Spleen (tissue), 13 donors: Measurements from ENCODE around the gene SERPINA6. TPM values are rescaled to one million over a fixed set of nuclear protein-coding genes. Genes with fewer than 3 reads are reported as not detected.
"Not testable (repeated sequence)": the region's sequence is repeated elsewhere in the genome, so short reads cannot be mapped to it uniquely, and the experiment has no call there.

Experiments used
- DNase-seq: peaks from one replicate; pipeline ENCODE4 v3.0.0-alpha.2; 2020
- H3K27ac ChIP-seq, 8 donors: fragments of 200-600 bp; sonication (generic) in 7 of 8; 1 replicate in 4 of 8; 2 replicates in 4 of 8; pipeline versions ENCODE4 v1.5.0 to v1.8.0; 2016 to 2021; ENCODE audit warnings: inconsistent platforms in 4 of 8, mild to moderate bottlenecking in 4 of 8, moderate library complexity in 1 of 8
- H3K27me3 ChIP-seq, 7 donors: fragments of 200-600 bp; sonication (generic) in 6 of 7; replicated peaks in 1 of 7; 1 replicate in 4 of 7; 2 replicates in 3 of 7; pipeline versions ENCODE4 v1.5.0 to v1.8.0; 2016 to 2021; ENCODE audit warnings: inconsistent platforms in 3 of 7, mild to moderate bottlenecking in 1 of 7
- H3K36me3 ChIP-seq, 6 donors: fragments of 200-600 bp; sonication (generic) in 5 of 6; 1 replicate in 4 of 6; 2 replicates in 2 of 6; pipeline versions ENCODE4 v1.5.0 to v1.8.0; 2016 to 2021; ENCODE audit warnings: inconsistent platforms in 2 of 6
- H3K4me1 ChIP-seq, 6 donors: fragments of 200-600 bp; sonication (generic) in 5 of 6; 1 replicate in 3 of 6; 2 replicates in 3 of 6; pipeline versions ENCODE4 v1.5.0 to v1.8.0; 2016 to 2021; ENCODE audit warnings: inconsistent platforms in 3 of 6
- H3K4me3 ChIP-seq, 8 donors: fragments of 200-600 bp; sonication (generic) in 7 of 8; 1 replicate in 4 of 8; 2 replicates in 4 of 8; pipeline versions ENCODE4 v1.5.0 to v1.8.0; 2016 to 2021; ENCODE audit warnings: inconsistent platforms in 4 of 8, mild to moderate bottlenecking in 4 of 8, moderate library complexity in 2 of 8
- H3K9me3 ChIP-seq, 8 donors: fragments of 200-600 bp; sonication (generic) in 7 of 8; 1 replicate in 4 of 8; 2 replicates in 4 of 8; pipeline versions ENCODE4 v1.5.0 to v1.8.0; 2016 to 2021; ENCODE audit warnings: inconsistent platforms in 4 of 8
- CTCF ChIP-seq, 11 experiments: fragments of 200-600 bp in 7 of 11; fragments of 450-650 bp in 4 of 11; sonication (generic) in 4 of 11; IDR thresholded peaks in 8 of 11; conservative IDR thresholded peaks in 3 of 11; 1 replicate in 7 of 11; 2 replicates in 4 of 11; pipeline versions ENCODE4 v1.4.0 to v1.8.0; 2016 to 2021; ENCODE audit warnings: antibody characterized with exemption in 11 of 11, inconsistent platforms in 4 of 11, mild to moderate bottlenecking in 1 of 11
- POLR2A ChIP-seq, 3 donors: fragments of 450-650 bp; IDR thresholded peaks; one replicate each; pipeline ENCODE4 v1.5.1; 2017; ENCODE audit warnings: antibody characterized with exemption in 3 of 3, mild to moderate bottlenecking in 1 of 3
- POLR2AphosphoS5 ChIP-seq, 3 donors: sonication (generic); formaldehyde crosslinking; IDR thresholded peaks; one replicate each; pipeline ENCODE4 v1.5.1; 2017; ENCODE audit warnings: antibody characterized with exemption in 3 of 3
- whole genome bisulfite sequencing, 5 donors: extraction: QIAGEN DNeasy Blood & Tissue Kit in 3 of 5; methylation state at CpG; one replicate each; pipeline versions ENCODE4 v1.1.5 to v1.1.7; 2013 to 2018; 5-methylcytosine and 5-hydroxymethylcytosine counted together
- intact Hi-C: fragments of 100-400 bp; cut with DNase I; formaldehyde crosslinking; loops from one replicate; pipeline ENCODE4 v1.15.0; 2023; ENCODE audit warnings: low total_unique reads
- long read RNA-seq, 2 donors: transcript quantifications; one replicate each; lab custom pipeline, GENCODE V29; 2026
- polyA plus RNA-seq, 3 donors: library from polyadenylated mRNA; stranded (reverse); fragments of 200-250 nt; gene quantifications; one replicate each; pipeline ENCODE4 v1.2.1, GENCODE V29; 2013
- total RNA-seq, 7 donors: library from RNA; depleted of rRNA in 3 of 7; stranded (reverse); fragments of >200 nt in 3 of 7; fragmentation: NEBNext Ultra II Directional in 4 of 7; extraction: Animal tissue kit (Norgen Biotek cat#: 25700) in 4 of 7; gene quantifications; one replicate each; pipeline versions ENCODE4 v1.1.0 to v1.2.1, GENCODE V29; 2016 to 2021
- donor health status: healthy with polysubstance abuse.
- donor health status: DM: no; HTN: no; CAD: no; lungs with moderate emphysema.
- donor health status: DM: no; HTN: no; CAD: no.
- donor health status: Bipolar disorder and iron deficiency.
- donor health status: healthy.
- donor health status: DM: no; HTN: no; CAD: no.
- donor health status: DM: yes; HTN: yes; CAD: no.

Gene SERPINA6
- not detected for total RNA-seq
- not detected for polyA plus RNA-seq
- long read RNA-seq, donor 1 = 0 reads
- long read RNA-seq, donor 2 = 0 reads

GRCh38 chr14:94322648-94323570 is at the start of gene SERPINA6:
SERPINA6 (minus strand) TSS chr14:94323336; CDS start chr14:94314648, 8,688 bp downstream.
- Histone ChIP-seq H3K4me1 (no peaks in the 10 kb centered on the region), H3K4me3 (no peak within 1 kb of the TSS), H3K27ac (no peak within 1 kb of the TSS), H3K9me3 (peaks cover 0 to 6% (median 0%) of the 10 kb centered on the region in 8 donors), H3K36me3 (no peaks in the 10 kb centered on the region), H3K27me3 (peaks cover 0 to 16% (median 0%) of the 10 kb centered on the region in 7 donors)
- intact Hi-C loops = no loop called here
- TF ChIP-seq CTCF (IDR thresholded peaks at IDR 0.05 in 8 of 11, conservative IDR thresholded peaks at IDR 0.05 in 3 of 11) = no peak
- TF ChIP-seq POLR2AphosphoS5 (IDR thresholded peaks at IDR 0.05) = no peak
- TF ChIP-seq POLR2A (IDR thresholded peaks at IDR 0.05) = no peak
- 77 to 85% (median 79%) methylated on average over 14 to 15 of the region's 15 CpGs for WGBS, 5 donors
- DNase-seq = no peak

- Histone ChIP-seq H3K27me3 (no peaks in the 10 kb centered on the region), H3K36me3 (peaks cover 0 to 1% (median 0%) of the 10 kb centered on the region in 6 donors), H3K4me1 (no peaks in the 10 kb centered on the region), H3K4me3 (no peak overlapping the region), H3K27ac (no peak overlapping the region), H3K9me3 (no peaks in the 10 kb centered on the region)
- 75 to 80% (median 78%) methylated on average over 13 of the region's 13 CpGs for WGBS, 5 donors
- TF ChIP-seq CTCF (IDR thresholded peaks at IDR 0.05 in 8 of 11, conservative IDR thresholded peaks at IDR 0.05 in 3 of 11) (no peak), POLR2AphosphoS5 (IDR thresholded peaks at IDR 0.05) (no peak), POLR2A (IDR thresholded peaks at IDR 0.05) (no peak)
- no peak for DNase-seq
- intact Hi-C loops = no loop called here
Observed at GRCh38 chr14:94372021-94372605, 49.0 kb upstream of the SERPINA6 start.

GRCh38 chr14:94370524-94370910 is 47.4 kb upstream of the SERPINA6 start:
- DNase-seq = no peak
- H3K4me3 ChIP-seq = no peak overlapping the region
- 78 to 95% (median 88%) methylated on average over 3 to 5 of the region's 6 CpGs for WGBS, 5 donors
- no peaks in the 10 kb centered on the region for H3K4me1 ChIP-seq
- H3K36me3 ChIP-seq = no peaks in the 10 kb centered on the region
- TF ChIP-seq CTCF (IDR thresholded peaks at IDR 0.05 in 8 of 11, conservative IDR thresholded peaks at IDR 0.05 in 3 of 11) (no peak), POLR2AphosphoS5 (IDR thresholded peaks at IDR 0.05) (no peak), POLR2A (IDR thresholded peaks at IDR 0.05) (no peak)
- intact Hi-C loops = no loop called here
- no peaks in the 10 kb centered on the region for H3K27me3 ChIP-seq
- H3K27ac ChIP-seq = no peak overlapping the region
- no peaks in the 10 kb centered on the region for H3K9me3 ChIP-seq

GRCh38 chr14:94369766-94370523 is 46.8 kb upstream of the SERPINA6 start:
- intact Hi-C loops, H3K9me3 ChIP-seq, H3K36me3 ChIP-seq, H3K4me1 ChIP-seq, H3K27ac ChIP-seq, H3K27me3 ChIP-seq, DNase-seq, H3K4me3 ChIP-seq: not testable (repeated sequence)
- WGBS, 5 donors = 79 to 85% (median 84%) methylated on average over 11 to 22 of the region's 22 CpGs
